PC-3 (cell line): ENCODE data around the gene SKP2.
"Not testable (repeated sequence)": the region's sequence is repeated elsewhere in the genome, so short reads cannot be mapped to it uniquely, and the experiment has no call there.

ENCODE experiments used
- EZH2 ChIP-seq: fragments of 300-600 bp; sonication (generic); IDR thresholded peaks from one replicate; pipeline ENCODE4 v1.6.1; 2017; ENCODE audit warnings: antibody characterized with exemption, mild to moderate bottlenecking, low read length; ENCODE audit not compliant: unreplicated experiment
- EZH2phosphoT487 ChIP-seq: fragments of 300-600 bp; sonication (generic); IDR thresholded peaks from 2 replicates; pipeline ENCODE4 v1.6.1; 2018; ENCODE audit warnings: mild to moderate bottlenecking, antibody characterized with exemption, low read length, borderline replicate concordance
- TF ChIP-seq, protein P1 (sequence below): fragments of 300-600 bp; sonication (generic); conservative IDR thresholded peaks from 2 replicates; pipeline ENCODE4 v1.5.1; 2017; ENCODE audit warnings: antibody characterized with exemption, low read depth, mild to moderate bottlenecking, low read length

DNA sequence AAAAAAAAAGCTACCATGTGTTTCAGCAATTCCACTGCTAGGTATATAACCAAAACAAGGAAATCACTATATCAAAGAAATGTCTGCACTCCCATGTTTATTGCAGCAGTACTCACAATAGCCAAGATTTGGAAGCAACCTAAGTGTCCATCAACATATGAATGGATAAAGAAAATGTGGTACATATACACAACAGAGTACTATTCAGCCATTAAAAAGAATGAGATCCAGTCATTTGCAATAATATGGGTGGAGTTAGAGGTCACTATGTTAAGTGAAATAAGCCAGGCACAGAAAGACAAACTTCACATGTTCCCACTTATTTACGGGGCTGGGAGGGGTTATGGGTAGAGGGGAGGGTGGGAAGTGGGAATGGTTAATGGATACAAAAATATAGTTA, 18.9 kb upstream of the SKP2 start:
- TF ChIP-seq, protein P1, sequence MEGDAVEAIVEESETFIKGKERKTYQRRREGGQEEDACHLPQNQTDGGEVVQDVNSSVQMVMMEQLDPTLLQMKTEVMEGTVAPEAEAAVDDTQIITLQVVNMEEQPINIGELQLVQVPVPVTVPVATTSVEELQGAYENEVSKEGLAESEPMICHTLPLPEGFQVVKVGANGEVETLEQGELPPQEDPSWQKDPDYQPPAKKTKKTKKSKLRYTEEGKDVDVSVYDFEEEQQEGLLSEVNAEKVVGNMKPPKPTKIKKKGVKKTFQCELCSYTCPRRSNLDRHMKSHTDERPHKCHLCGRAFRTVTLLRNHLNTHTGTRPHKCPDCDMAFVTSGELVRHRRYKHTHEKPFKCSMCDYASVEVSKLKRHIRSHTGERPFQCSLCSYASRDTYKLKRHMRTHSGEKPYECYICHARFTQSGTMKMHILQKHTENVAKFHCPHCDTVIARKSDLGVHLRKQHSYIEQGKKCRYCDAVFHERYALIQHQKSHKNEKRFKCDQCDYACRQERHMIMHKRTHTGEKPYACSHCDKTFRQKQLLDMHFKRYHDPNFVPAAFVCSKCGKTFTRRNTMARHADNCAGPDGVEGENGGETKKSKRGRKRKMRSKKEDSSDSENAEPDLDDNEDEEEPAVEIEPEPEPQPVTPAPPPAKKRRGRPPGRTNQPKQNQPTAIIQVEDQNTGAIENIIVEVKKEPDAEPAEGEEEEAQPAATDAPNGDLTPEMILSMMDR, result not testable (repeated sequence)
- not testable (repeated sequence) for TF ChIP-seq EZH2phosphoT487, EZH2
